ENCODE results near the gene C2CD4C. TPM values are rescaled to one million over a fixed set of nuclear protein-coding genes. Genes with fewer than 3 reads are reported as not detected.
A peak's percentile ranks its signal among the peaks of the same experiment; 100 is the strongest.

Gene C2CD4C
- polyA plus RNA-seq, 1 experiment: 0.07 TPM

DNA sequence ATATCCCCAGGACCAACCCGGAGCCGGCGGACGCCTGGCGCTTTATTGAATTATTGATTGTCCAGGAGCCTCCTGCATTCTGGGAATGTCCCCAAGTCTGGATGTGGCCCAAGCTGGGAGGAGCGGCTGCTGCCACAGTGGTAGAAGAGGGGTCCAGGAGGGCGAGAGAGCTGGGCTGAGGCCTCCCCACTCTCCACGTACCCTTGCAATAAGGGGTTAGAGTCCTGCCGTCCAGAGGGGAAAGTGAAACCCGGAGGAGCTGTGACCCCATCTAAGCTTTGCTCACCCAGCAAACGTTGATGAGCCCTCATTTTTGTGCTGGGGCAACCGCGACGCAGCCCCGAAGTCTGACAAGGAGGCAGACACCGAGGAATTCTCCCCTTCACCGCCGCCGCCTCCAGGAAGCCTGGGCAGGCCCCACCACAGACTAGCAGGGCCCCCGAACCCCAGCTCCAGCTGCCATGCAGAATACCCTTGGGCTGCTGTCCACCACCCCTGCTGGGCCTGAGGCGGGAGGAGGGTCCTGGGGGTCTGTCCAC is 1.4 kb upstream of the C2CD4C start:
- TF ChIP-seq, protein P1, sequence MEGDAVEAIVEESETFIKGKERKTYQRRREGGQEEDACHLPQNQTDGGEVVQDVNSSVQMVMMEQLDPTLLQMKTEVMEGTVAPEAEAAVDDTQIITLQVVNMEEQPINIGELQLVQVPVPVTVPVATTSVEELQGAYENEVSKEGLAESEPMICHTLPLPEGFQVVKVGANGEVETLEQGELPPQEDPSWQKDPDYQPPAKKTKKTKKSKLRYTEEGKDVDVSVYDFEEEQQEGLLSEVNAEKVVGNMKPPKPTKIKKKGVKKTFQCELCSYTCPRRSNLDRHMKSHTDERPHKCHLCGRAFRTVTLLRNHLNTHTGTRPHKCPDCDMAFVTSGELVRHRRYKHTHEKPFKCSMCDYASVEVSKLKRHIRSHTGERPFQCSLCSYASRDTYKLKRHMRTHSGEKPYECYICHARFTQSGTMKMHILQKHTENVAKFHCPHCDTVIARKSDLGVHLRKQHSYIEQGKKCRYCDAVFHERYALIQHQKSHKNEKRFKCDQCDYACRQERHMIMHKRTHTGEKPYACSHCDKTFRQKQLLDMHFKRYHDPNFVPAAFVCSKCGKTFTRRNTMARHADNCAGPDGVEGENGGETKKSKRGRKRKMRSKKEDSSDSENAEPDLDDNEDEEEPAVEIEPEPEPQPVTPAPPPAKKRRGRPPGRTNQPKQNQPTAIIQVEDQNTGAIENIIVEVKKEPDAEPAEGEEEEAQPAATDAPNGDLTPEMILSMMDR (IDR thresholded peaks at IDR 0.05; ENCODE audit: insufficient read depth, low read depth, low read length): no peak
- CTCF ChIA-PET: interaction anchor here (1.0 to 1.3 kb wide), 2 partner anchors 45 to 96 kb away, joined by 3 to 4 read pairs; no protein-coding TSS in a partner anchor
- POLR2A ChIA-PET: interaction anchor here (0.5 kb wide), 1 partner anchor 196 kb away, joined by 3 read pairs; no protein-coding TSS in a partner anchor
- peaks cover 7% of the 10 kb centered on the region for H3K27me3 ChIP-seq (ENCODE audit: control insufficient read depth, insufficient read depth, low read length)
- DNase-seq (ENCODE audit: low read depth): no peak
- no peaks in the 10 kb centered on the region for H3K36me3 ChIP-seq (ENCODE audit: control insufficient read depth, insufficient read depth, low read length)
- no peak overlapping the region for H3K4me3 ChIP-seq (ENCODE audit: low read depth, low read length)

DNA sequence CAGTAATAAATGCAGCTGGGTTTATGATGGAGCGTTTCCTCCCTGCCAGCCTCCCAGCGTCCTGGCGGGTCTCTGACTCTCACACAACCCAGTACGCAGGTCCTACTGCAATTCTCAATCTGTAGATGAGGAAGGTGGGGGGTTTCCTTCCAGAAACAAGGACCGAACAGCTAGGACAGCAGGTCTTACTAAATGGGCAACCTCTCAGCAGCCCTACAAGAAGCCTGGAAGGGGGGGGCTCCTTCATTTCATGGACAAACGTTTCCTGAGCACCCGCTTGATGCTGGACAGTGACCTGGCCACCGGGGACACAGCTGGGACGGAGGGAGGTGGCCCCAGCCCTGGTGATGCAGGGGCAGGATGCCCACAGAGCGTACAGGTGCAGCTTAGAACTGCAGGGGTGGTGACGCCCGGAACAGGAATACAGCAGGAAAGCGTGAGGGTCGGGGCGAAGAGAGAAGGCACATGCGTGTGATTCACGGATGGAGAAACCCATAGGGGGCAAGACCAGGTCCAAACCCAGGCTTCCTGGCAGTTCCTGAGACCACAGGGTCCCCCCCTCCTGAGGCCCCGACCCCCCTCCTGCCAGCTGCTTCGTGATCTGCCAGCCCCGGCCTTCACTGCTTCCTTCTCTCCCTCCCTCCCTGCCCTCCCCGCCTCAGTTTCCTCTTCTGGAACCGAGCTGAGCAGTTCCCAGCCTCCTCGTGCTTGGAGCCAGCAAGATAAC is 732 bp upstream of the C2CD4C start:
- ChIA-PET CTCF (interaction anchor here (0.8 to 1.3 kb wide), 3 partner anchors 46 to 102 kb away, joined by 3 to 4 read pairs (median 3); no protein-coding TSS in a partner anchor), POLR2A (interaction anchor here (0.5 kb wide), 1 partner anchor 197 kb away, joined by 3 read pairs; no protein-coding TSS in a partner anchor)
- Histone ChIP-seq H3K4me3 (ENCODE audit: low read depth, low read length) (no peak overlapping the region; the same call in 1 of the 2 replicates), H3K27me3 (ENCODE audit: control insufficient read depth, insufficient read depth, low read length) (peaks cover 7% of the 10 kb centered on the region), H3K36me3 (ENCODE audit: control insufficient read depth, insufficient read depth, low read length) (no peaks in the 10 kb centered on the region)
- TF ChIP-seq, protein P1 (IDR thresholded peaks at IDR 0.05; ENCODE audit: insufficient read depth, low read depth, low read length): no peak
- DNase-seq (ENCODE audit: low read depth): no peak

DNA sequence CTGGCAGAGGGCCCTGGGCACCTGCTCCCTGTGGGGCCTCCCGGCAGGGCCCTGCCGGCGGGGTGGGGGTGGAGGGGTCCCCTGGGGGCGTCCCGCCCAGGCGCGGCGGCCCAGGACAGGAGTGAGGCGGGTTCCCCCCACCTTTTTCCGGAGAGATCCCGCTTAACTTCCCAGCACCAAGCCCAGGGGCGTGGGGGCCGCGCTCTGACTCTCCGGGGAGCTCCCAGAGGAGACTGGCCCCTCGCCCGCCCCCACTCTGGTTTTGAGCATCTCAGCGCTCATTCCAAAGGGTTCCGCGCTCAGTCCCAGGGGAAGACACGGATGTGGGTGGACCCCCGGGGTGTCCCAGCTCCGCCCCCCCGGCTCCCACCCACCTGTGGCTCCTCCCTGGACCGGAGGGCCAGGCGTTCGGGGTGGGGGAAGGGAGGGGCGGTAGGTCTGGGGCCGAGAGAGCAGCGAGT is 476 bp downstream of the C2CD4C start:
- Histone ChIP-seq H3K4me3 (ENCODE audit: low read depth, low read length) (peak overlapping the region; percentile 30), H3K27me3 (ENCODE audit: control insufficient read depth, insufficient read depth, low read length) (peaks cover 7% of the 10 kb centered on the region), H3K36me3 (ENCODE audit: control insufficient read depth, insufficient read depth, low read length) (no peaks in the 10 kb centered on the region)
- ChIA-PET CTCF (no interaction called here), POLR2A (interaction anchor here (0.6 kb wide), 1 partner anchor 92 kb away, joined by 19 read pairs; no protein-coding TSS in a partner anchor)
- no peak for DNase-seq (ENCODE audit: low read depth)
- TF ChIP-seq, protein P1 (IDR thresholded peaks at IDR 0.05; ENCODE audit: insufficient read depth, low read depth, low read length): no peak

DNA sequence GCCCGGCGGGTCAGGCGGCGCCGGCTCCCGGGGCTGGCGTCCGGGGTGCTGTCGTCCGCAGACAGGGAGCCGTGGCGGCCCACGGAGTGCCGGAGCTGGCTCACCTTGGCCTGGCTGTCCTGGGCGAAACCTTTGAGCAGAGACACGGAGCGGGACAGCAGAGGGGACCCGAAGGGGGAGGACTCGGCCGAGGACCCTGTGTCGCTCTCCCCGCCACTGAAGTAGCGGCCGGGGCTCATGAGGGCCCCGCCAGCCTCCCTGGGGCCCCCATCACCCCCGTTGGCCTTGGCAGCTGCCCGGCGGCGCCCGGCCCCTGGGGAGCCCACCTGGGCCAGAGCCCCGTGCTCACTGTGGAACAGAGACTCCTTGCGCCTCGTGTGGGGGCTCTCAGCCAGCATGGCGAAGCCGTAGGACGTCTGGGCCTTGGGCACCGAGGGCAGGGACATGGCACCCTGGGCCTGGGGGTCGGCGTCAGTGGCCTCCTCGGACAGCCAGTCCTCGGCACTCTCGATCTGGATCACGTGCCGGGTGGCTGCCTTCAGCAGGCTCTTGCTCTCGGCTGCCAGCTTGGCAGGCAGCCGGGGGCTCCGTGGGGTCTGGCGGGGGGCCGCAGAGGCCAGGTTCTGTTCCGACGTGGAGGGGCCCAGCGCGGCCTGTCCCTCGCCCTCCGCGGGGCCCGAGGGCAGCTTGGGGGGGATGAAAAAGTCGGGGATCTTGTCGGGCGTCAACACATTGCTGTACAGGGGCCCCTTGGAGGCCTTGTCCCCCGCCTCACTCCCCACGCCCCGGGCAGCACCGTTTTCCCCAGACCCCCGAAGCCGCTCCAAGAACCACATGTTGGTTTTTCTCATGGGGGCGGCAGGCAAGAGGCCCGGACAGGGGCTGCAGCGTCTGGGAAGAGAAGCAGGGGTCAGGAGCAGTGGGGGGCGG is 1.2 kb downstream of the C2CD4C start:
- TF ChIP-seq, protein P1 (IDR thresholded peaks at IDR 0.05; ENCODE audit: insufficient read depth, low read depth, low read length): no peak
- ChIA-PET CTCF (no interaction called here), POLR2A (no interaction called here)
- H3K4me3 ChIP-seq (ENCODE audit: low read depth, low read length): no peak overlapping the region
- DNase-seq (ENCODE audit: low read depth): no peak
- H3K36me3 ChIP-seq (ENCODE audit: control insufficient read depth, insufficient read depth, low read length): no peaks in the 10 kb centered on the region
- H3K27me3 ChIP-seq (ENCODE audit: control insufficient read depth, insufficient read depth, low read length): peaks cover 7% of the 10 kb centered on the region

Measured in BJ (cell line).